RWPE1 (cell line): ENCODE results near the gene PRRC2C.
A peak's percentile ranks its signal among the peaks of the same experiment; 100 is the strongest.

Experiments used
- CTCF ChIA-PET: fragments of 350-600 bp; sonication (Branson Sonifier 250); formaldehyde crosslinking; extraction: SDS; loops from one replicate; lab custom pipeline; 2021; lab: Yijun Ruan, JAX
- POLR2A ChIA-PET: fragments of 400-600 bp; formaldehyde crosslinking; extraction: SDS; loops from one replicate; lab custom pipeline; 2020; ENCODE audit warnings: antibody characterized with exemption; ENCODE audit not compliant: low non-redundant PET; lab: Yijun Ruan, JAX
- DNase-seq: peaks from one replicate; pipeline ENCODE4 v3.0.0; 2012; ENCODE audit warnings: low spot score
- H3K27ac ChIP-seq: fragments of 450-650 bp; 2 replicates; pipeline ENCODE4 v1.5.1; 2017
- CTCF ChIP-seq: fragments of 450-650 bp; conservative IDR thresholded peaks from 2 replicates; pipeline ENCODE4 v1.5.1; 2017; ENCODE audit warnings: low read depth, mild to moderate bottlenecking

Gene PRRC2C

GRCh38 chr1:171583591-171584201, 98.4 kb downstream of the PRRC2C start:
- CTCF ChIA-PET, result interaction anchor here (0.6 to 0.8 kb wide), 3 partner anchors 16 to 899 kb away, joined by 3 to 4 read pairs (median 3); no protein-coding TSS in a partner anchor
- no peak for TF ChIP-seq CTCF
- DNase-seq, result no peak
- no peak overlapping the region for H3K27ac ChIP-seq
- POLR2A ChIA-PET, result no interaction called here

- no peak for TF ChIP-seq CTCF
- CTCF ChIA-PET, result no interaction called here
- no peak for DNase-seq
- POLR2A ChIA-PET, result no interaction called here
- no peak overlapping the region for H3K27ac ChIP-seq
Observed at GRCh38 chr1:171585715-171586114, 100.4 kb downstream of the PRRC2C start.

GRCh38 chr1:171588230-171588629, 102.9 kb downstream of the PRRC2C start:
- POLR2A ChIA-PET, result no interaction called here
- no peak overlapping the region for H3K27ac ChIP-seq
- DNase-seq, result no peak
- TF ChIP-seq CTCF, result no peak
- CTCF ChIA-PET, result no interaction called here

GRCh38 chr1:171590022-171590421, 104.7 kb downstream of the PRRC2C start:
- CTCF ChIA-PET, result no interaction called here
- no peak for DNase-seq

GRCh38 chr1:171595324-171595723, 110.0 kb downstream of the PRRC2C start:
- POLR2A ChIA-PET, result no interaction called here
- TF ChIP-seq CTCF, result no peak

More at GRCh38 chr1:171590022-171590421, 104.7 kb downstream of the PRRC2C start:
- TF ChIP-seq CTCF, result no peak
- H3K27ac ChIP-seq, result no peak overlapping the region
- POLR2A ChIA-PET, result no interaction called here

GRCh38 chr1:171596119-171596518, 110.8 kb downstream of the PRRC2C start:
- no peak overlapping the region for H3K27ac ChIP-seq
- no peak for TF ChIP-seq CTCF
- POLR2A ChIA-PET, result no interaction called here
- DNase-seq, result no peak
- CTCF ChIA-PET, result no interaction called here

More at GRCh38 chr1:171595324-171595723, 110.0 kb downstream of the PRRC2C start:
- CTCF ChIA-PET, result no interaction called here
- DNase-seq, result peak; percentile 5
- H3K27ac ChIP-seq, result no peak overlapping the region
